Measurements from ENCODE around the gene DLEU7. TPM values are rescaled to one million over a fixed set of nuclear protein-coding genes. Genes with fewer than 3 reads are reported as not detected.

The DLEU7 gene
- polyA plus RNA-seq, 1 donor, result 0.50 TPM

- no peak for DNase-seq
These were observed 1.1 kb downstream of the DLEU7 start for GRCh38 chr13:50842251-50842989.

GRCh38 chr13:50841786-50842185, 1.7 kb downstream of the DLEU7 start:
- no peak for DNase-seq

- DNase-seq, result no peak
These were observed 3.2 kb downstream of the DLEU7 start for GRCh38 chr13:50840284-50840683.

- DNase-seq, result no peak
These were observed 3.7 kb downstream of the DLEU7 start for GRCh38 chr13:50839828-50840227.

- no peak for DNase-seq
These were observed 4.8 kb downstream of the DLEU7 start for GRCh38 chr13:50838701-50839100.

GRCh38 chr13:50838031-50838430, 5.5 kb downstream of the DLEU7 start:
- no peak for DNase-seq

GRCh38 chr13:50831512-50831911, 12.0 kb downstream of the DLEU7 start:
- no peak for DNase-seq

- no peak for DNase-seq
These were observed 13.6 kb downstream of the DLEU7 start for GRCh38 chr13:50829896-50830295.

GRCh38 chr13:50829226-50829625, 14.3 kb downstream of the DLEU7 start:
- no peak for DNase-seq

- no peak for DNase-seq
These were observed 17.5 kb downstream of the DLEU7 start for GRCh38 chr13:50826035-50826434.

- no peak for DNase-seq
These were observed 31.2 kb downstream of the DLEU7 start for GRCh38 chr13:50812242-50812641.

- DNase-seq, result no peak
These were observed 32.5 kb downstream of the DLEU7 start for GRCh38 chr13:50810998-50811397.

- no peak for DNase-seq
These were observed 33.0 kb downstream of the DLEU7 start for GRCh38 chr13:50810468-50810867.

GRCh38 chr13:50809133-50810090, 34.1 kb downstream of the DLEU7 start:
- DNase-seq, result no peak

GRCh38 chr13:50805805-50806204, 37.7 kb downstream of the DLEU7 start:
- no peak for DNase-seq

GRCh38 chr13:50801087-50801931, 42.2 kb downstream of the DLEU7 start:
- DNase-seq, result peak; percentile 82

- DNase-seq, result no peak
These were observed 43.3 kb downstream of the DLEU7 start for GRCh38 chr13:50800091-50800739.

- no peak for DNase-seq
These were observed 44.6 kb downstream of the DLEU7 start for GRCh38 chr13:50798923-50799322.

GRCh38 chr13:50797091-50797490, 46.4 kb downstream of the DLEU7 start:
- DNase-seq, result no peak

GRCh38 chr13:50796463-50796862, 47.0 kb downstream of the DLEU7 start:
- no peak for DNase-seq

- DNase-seq, result no peak
These were observed 49.3 kb downstream of the DLEU7 start for GRCh38 chr13:50794226-50794625.

- DNase-seq, result no peak
These were observed 50.5 kb downstream of the DLEU7 start for GRCh38 chr13:50793026-50793425.

Data from hindlimb muscle (tissue), 1 donor.